H1 (cell line): ENCODE data around the gene AMBP. TPM values are rescaled to one million over a fixed set of nuclear protein-coding genes. Genes with fewer than 3 reads are reported as not detected.

Experiments
- CTCF ChIA-PET: fragments of 300-600 bp; sonication (Branson Sonifier 250); formaldehyde crosslinking; loops from one replicate; lab custom pipeline; 2021; ENCODE audit not compliant: partially characterized antibody; lab: Charles Lee
- POLR2A ChIA-PET: fragments of 300-600 bp; sonication (Branson Sonifier 250); formaldehyde crosslinking; loops from one replicate; lab custom pipeline; 2021; ENCODE audit warnings: inconsistent platforms; ENCODE audit not compliant: partially characterized antibody; lab: Charles Lee
- DNase-seq, 2 experiments: peaks; one replicate each; pipeline versions ENCODE4 v3.0.0 to v3.0.0-alpha.2; 2010 to 2022; ENCODE audit warnings: low spot score in 2 of 2, low read depth in 1 of 2, mixed read lengths in 1 of 2
- FAIRE-seq: peaks from 2 replicates; lab custom pipeline; 2011; peaks lifted over from hg19 to GRCh38; lab: Jason Lieb, UNC
- H2AFZ ChIP-seq: 2 replicates; pipeline ENCODE4 v1.8.1; 2012; ENCODE audit warnings: low read length, inconsistent platforms
- H2AK5ac ChIP-seq: 2 replicates; pipeline ENCODE4 v1.6.1; 2013; ENCODE audit warnings: low read depth, low read length
- H2BK120ac ChIP-seq: replicated peaks from 2 replicates; pipeline ENCODE3; 2013; ENCODE audit warnings: low read depth, low read length, inconsistent platforms
- H2BK12ac ChIP-seq: 2 replicates; pipeline ENCODE4 v1.6.1; 2013; ENCODE audit warnings: low read depth, low read length
- H2BK15ac ChIP-seq: 2 replicates; pipeline ENCODE4 v1.6.1; 2013; ENCODE audit warnings: low read length
- H2BK20ac ChIP-seq: 2 replicates; pipeline ENCODE4 v1.6.1; 2013; ENCODE audit warnings: low read length
- H2BK5ac ChIP-seq: 2 replicates; pipeline ENCODE4 v1.6.1; 2013; ENCODE audit warnings: low read depth, low read length
- H3K14ac ChIP-seq: 2 replicates; pipeline ENCODE4 v1.6.1; 2013; ENCODE audit warnings: inconsistent platforms; ENCODE audit not compliant: insufficient read length
- H3K18ac ChIP-seq: 2 replicates; pipeline ENCODE4 v1.6.1; 2013; ENCODE audit warnings: low read length; ENCODE audit errors: extremely low read depth
- H3K23ac ChIP-seq: 2 replicates; pipeline ENCODE4 v1.6.1; 2013; ENCODE audit warnings: inconsistent platforms; ENCODE audit not compliant: insufficient read length
- H3K23me2 ChIP-seq: 2 replicates; pipeline ENCODE4 v1.6.1; 2013; ENCODE audit warnings: low read depth, low read length
- H3K27ac ChIP-seq: 2 replicates; pipeline ENCODE4 v1.6.1; 2011; ENCODE audit warnings: low read depth, low read length, inconsistent platforms
- H3K27me3 ChIP-seq, 4 experiments: replicated peaks in 1 of 4; 1 replicate in 1 of 4; 2 replicates in 3 of 4; pipeline versions ENCODE4 v1.6.1 to v1.8.1; 2011 to 2013; ENCODE audit warnings: low read length in 3 of 4, mild to moderate bottlenecking in 3 of 4, inconsistent platforms in 2 of 4, mixed read lengths in 2 of 4, moderate library complexity in 1 of 4; ENCODE audit not compliant: control insufficient read depth in 3 of 4, insufficient read depth in 3 of 4; ENCODE audit errors: extremely low read depth in 1 of 4
- H3K36me3 ChIP-seq, 4 experiments: 2 replicates each; pipeline versions ENCODE4 v1.6.1 to v1.8.1; 2011 to 2013; ENCODE audit warnings: mild to moderate bottlenecking in 4 of 4, low read length in 3 of 4, moderate library complexity in 2 of 4, control low read depth in 1 of 4, inconsistent platforms in 1 of 4; ENCODE audit not compliant: insufficient read depth in 4 of 4, control insufficient read depth in 2 of 4
- H3K4ac ChIP-seq: replicated peaks from 2 replicates; pipeline ENCODE3; 2013; ENCODE audit warnings: low read length, low read depth, mixed read lengths, inconsistent platforms; ENCODE audit not compliant: insufficient read length
- H3K4me1 ChIP-seq, 4 experiments: replicated peaks in 1 of 4; 1 replicate in 1 of 4; 2 replicates in 3 of 4; pipeline versions ENCODE4 v1.6.1 to v1.8.1; 2011 to 2013; ENCODE audit warnings: low read length in 3 of 4, inconsistent platforms in 2 of 4, mixed read lengths in 1 of 4; ENCODE audit not compliant: insufficient read depth in 4 of 4, control insufficient read depth in 3 of 4
- H3K4me2 ChIP-seq, 2 experiments: 2 replicates each; pipeline versions ENCODE4 v1.6.1 to v1.8.1; 2011 to 2013; ENCODE audit warnings: low read depth in 2 of 2, low read length in 2 of 2, control low read depth in 1 of 2, inconsistent platforms in 1 of 2, mild to moderate bottlenecking in 1 of 2; ENCODE audit not compliant: insufficient read depth in 1 of 2
- H3K4me3 ChIP-seq, 4 experiments: fragments of 200-600, 300-600 bp in 1 of 4; sonication (generic), shearing (Covaris generic), sonication (Bioruptor Twin) in 1 of 4; 2 replicates each; pipeline versions ENCODE4 v1.5.1 to v1.8.1; 2011 to 2016; ENCODE audit warnings: low read length in 4 of 4, low read depth in 3 of 4, control low read depth in 2 of 4, inconsistent platforms in 2 of 4, mild to moderate bottlenecking in 2 of 4, mixed read lengths in 1 of 4, moderate library complexity in 1 of 4; ENCODE audit not compliant: insufficient read depth in 2 of 4; ENCODE audit errors: extremely low read depth in 1 of 4
- H3K56ac ChIP-seq: replicated peaks from 2 replicates; pipeline ENCODE3; 2013; ENCODE audit warnings: low read depth, mild to moderate bottlenecking, mixed read lengths, low read length, inconsistent platforms; ENCODE audit not compliant: insufficient read length
- H3K79me1 ChIP-seq: 2 replicates; pipeline ENCODE4 v1.6.1; 2013; ENCODE audit warnings: low read depth, low read length, control low read depth
- H3K79me2 ChIP-seq, 2 experiments: 2 replicates each; pipeline versions ENCODE4 v1.6.1 to v1.8.1; 2012 to 2013; ENCODE audit warnings: low read length in 2 of 2, mild to moderate bottlenecking in 2 of 2, inconsistent platforms in 1 of 2; ENCODE audit not compliant: insufficient read depth in 2 of 2, control insufficient read depth in 1 of 2
- H3K9ac ChIP-seq, 4 experiments: replicated peaks in 1 of 4; 1 replicate in 1 of 4; 2 replicates in 3 of 4; pipeline versions ENCODE4 v1.6.1 to v1.8.1; 2011 to 2013; ENCODE audit warnings: low read depth in 3 of 4, low read length in 3 of 4, control low read depth in 2 of 4, mild to moderate bottlenecking in 2 of 4, moderate library complexity in 2 of 4, inconsistent platforms in 1 of 4; ENCODE audit errors: extremely low read depth in 1 of 4
- H3K9me3 ChIP-seq, 2 experiments: 2 replicates each; pipeline versions ENCODE4 v1.6.1 to v1.8.1; 2012 to 2013; ENCODE audit warnings: mild to moderate bottlenecking in 2 of 2, moderate library complexity in 2 of 2, control low read depth in 1 of 2, inconsistent platforms in 1 of 2, low read depth in 1 of 2, low read length in 1 of 2, mixed read lengths in 1 of 2; ENCODE audit not compliant: insufficient read depth in 2 of 2
- H4K20me1 ChIP-seq, 2 experiments: replicated peaks in 1 of 2; 2 replicates each; pipeline versions ENCODE3 to v1.8.1; 2011 to 2013; ENCODE audit warnings: inconsistent platforms in 2 of 2, low read length in 2 of 2, mild to moderate bottlenecking in 1 of 2; ENCODE audit not compliant: insufficient read depth in 2 of 2, control insufficient read depth in 1 of 2
- H4K5ac ChIP-seq: 2 replicates; pipeline ENCODE4 v1.6.1; 2013; ENCODE audit warnings: low read length, low read depth, mixed read lengths, inconsistent platforms; ENCODE audit not compliant: insufficient read length
- H4K8ac ChIP-seq: 2 replicates; pipeline ENCODE4 v1.8.0; 2013; ENCODE audit warnings: mild to moderate bottlenecking, moderate library complexity, low read length, inconsistent platforms; ENCODE audit not compliant: insufficient read depth; ENCODE audit errors: extremely low read depth
- H4K91ac ChIP-seq: replicated peaks from 2 replicates; pipeline ENCODE3; 2013; ENCODE audit warnings: low read length, mixed read lengths, inconsistent platforms; ENCODE audit not compliant: insufficient read length
- BRCA1 ChIP-seq: IDR thresholded peaks from 2 replicates; pipeline ENCODE4 v1.6.1; 2012; ENCODE audit warnings: low read depth, low read length, improper control_type of control experiment
- EP300 ChIP-seq, 2 experiments: IDR thresholded peaks; 1 replicate in 1 of 2; 2 replicates in 1 of 2; pipeline ENCODE4 v1.6.1; 2011 to 2012; ENCODE audit warnings: low read depth in 2 of 2, low read length in 2 of 2, mild to moderate bottlenecking in 2 of 2, borderline replicate concordance in 1 of 2, inconsistent platforms in 1 of 2, moderate library complexity in 1 of 2
- HDAC2 ChIP-seq, 2 experiments: fragments of 300-600 bp in 1 of 2; sonication (generic) in 1 of 2; IDR thresholded peaks; 2 replicates each; pipeline ENCODE4 v1.6.1; 2011 to 2012; ENCODE audit warnings: low read depth in 2 of 2, low read length in 2 of 2, mild to moderate bottlenecking in 2 of 2, moderate library complexity in 2 of 2, borderline replicate concordance in 1 of 2, inconsistent platforms in 1 of 2
- KDM5A ChIP-seq: fragments of 200-600 bp; IDR thresholded peaks from 2 replicates; pipeline ENCODE4 v1.7.1; 2012; ENCODE audit warnings: mild to moderate bottlenecking, low read length, inconsistent platforms, mixed read lengths
- POLR2AphosphoS5 ChIP-seq: IDR thresholded peaks from 2 replicates; pipeline ENCODE4 v1.6.1; 2011; ENCODE audit warnings: low read depth, low read length
- SP1 ChIP-seq: IDR thresholded peaks from 2 replicates; pipeline ENCODE4 v1.6.1; 2011; ENCODE audit warnings: low read depth, low read length
- TCF12 ChIP-seq: IDR thresholded peaks from 2 replicates; pipeline ENCODE4 v1.6.1; 2011; ENCODE audit warnings: low read depth, mild to moderate bottlenecking, low read length
- WGBS, 2 experiments: shearing (Covaris generic) in 1 of 2; methylation state at CpG; one replicate each; pipeline versions ENCODE4 v1.1.6 to v1.1.7; 2013 to 2015; ENCODE audit warnings: low lambda C conversion rate in 2 of 2, mixed read lengths in 2 of 2, inconsistent platforms in 1 of 2, low coverage in 1 of 2, missing lambda C conversion rate in 1 of 2; ENCODE audit not compliant: insufficient replicate concordance in 2 of 2, insufficient coverage in 1 of 2, insufficient read length in 1 of 2; ENCODE audit errors: extremely low coverage in 1 of 2, missing lambda C conversion rate in 1 of 2; 5-methylcytosine and 5-hydroxymethylcytosine counted together
- polyA plus RNA-seq, 7 experiments: library from polyadenylated mRNA; depleted of rRNA in 3 of 7; stranded (reverse) in 5 of 7; unstranded in 2 of 7; fragments of >200 nt in 5 of 7; fragments of 200-250 nt in 2 of 7; gene quantifications; 1 replicate in 5 of 7; 2 replicates in 1 of 7; 4 replicates in 1 of 7; pipeline versions ENCODE4 v1.2.1 to v1.2.3, GENCODE V29; 2011 to 2013; ENCODE audit warnings: missing spikeins in 2 of 7, mixed read lengths in 2 of 7
- total RNA-seq: library from RNA; stranded (reverse); fragmentation: NEBNext Ultra II Directional; extraction: Animal tissue kit (Norgen Biotek cat#: 25700); gene quantifications from 2 replicates; pipeline ENCODE4 v1.2.1, GENCODE V29; 2021

Gene AMBP
- total and polyA plus RNA-seq, 2 of the 8 experiments (the other 6 are each of a cell fraction or from before 2014, with no cell fraction given), result 3.0 to 4.0 TPM

GRCh38 chr9:114046237-114046755 is 31.8 kb downstream of the AMBP start:
- no peak overlapping the region for H2BK120ac ChIP-seq
- no peak overlapping the region for H3K14ac ChIP-seq
- no peak overlapping the region for H3K56ac ChIP-seq
- no peaks in the 10 kb centered on the region for H3K23me2 ChIP-seq
- H3K4me3 ChIP-seq, result no peak overlapping the region
- H3K4me2 ChIP-seq, result no peak overlapping the region
- no peak overlapping the region for H3K9ac ChIP-seq
- FAIRE-seq (no peak), DNase-seq (no peak)
- no peak overlapping the region for H2AK5ac ChIP-seq
- peaks cover 0 to 2% of the 10 kb centered on the region in 2 experiments for H4K20me1 ChIP-seq
- no peaks in the 10 kb centered on the region for H3K79me2 ChIP-seq
- H4K91ac ChIP-seq, result no peak overlapping the region
- H2BK5ac ChIP-seq, result no peak overlapping the region
- H3K36me3 ChIP-seq, result peaks cover 7 to 27% (median 12%) of the 10 kb centered on the region in 4 experiments; a peak in 7 of 8 replicates
- no peak overlapping the region for H4K8ac ChIP-seq
- no peak overlapping the region for H3K4ac ChIP-seq
- H2BK15ac ChIP-seq, result no peak overlapping the region
- CTCF ChIA-PET, result interaction anchor here (0.6 to 1.5 kb wide), 9 partner anchors 12 to 1552 kb away, joined by 3 to 4 read pairs (median 3); no protein-coding TSS in a partner anchor
- H3K79me1 ChIP-seq, result no peaks in the 10 kb centered on the region
- no peak overlapping the region for H3K18ac ChIP-seq
- no peaks in the 10 kb centered on the region for H3K4me1 ChIP-seq
- no peaks in the 10 kb centered on the region for H3K27me3 ChIP-seq
- no peak overlapping the region for H2AFZ ChIP-seq
- H3K27ac ChIP-seq, result no peak overlapping the region
- no peak overlapping the region for H4K5ac ChIP-seq
- H3K23ac ChIP-seq, result no peak overlapping the region
- H2BK20ac ChIP-seq, result no peak overlapping the region
- POLR2A ChIA-PET, result no interaction called here
- H3K9me3 ChIP-seq, result no peaks in the 10 kb centered on the region
- no peak overlapping the region for H2BK12ac ChIP-seq
- TF ChIP-seq SP1 (no peak), KDM5A (no peak), HDAC2 (IDR thresholded peaks at IDR 0.05; ENCODE audit: borderline replicate concordance in 1 of 2, low read depth in 2 of 2, low read length in 2 of 2) (no peak), EP300 (IDR thresholded peaks at IDR 0.05; ENCODE audit: borderline replicate concordance in 1 of 2, low read depth in 2 of 2, low read length in 2 of 2) (no peak), BRCA1 (no peak), TCF12 (no peak), POLR2AphosphoS5 (no peak)
- TF ChIP-seq, all 59 proteins: peak for 0
- 97% methylated on average over 4 of the region's 4 CpGs; no CpG with 5 or more reads in 1 of the 2 experiments for WGBS, 2 experiments
